ENCODE results near the gene PXDN.

- no peak for TF ChIP-seq CTCF (IDR thresholded peaks at IDR 0.05; ENCODE audit: borderline replicate concordance, extremely low read depth, low read length, poor library complexity, severe bottlenecking)
- TF ChIP-seq EZH2 (IDR thresholded peaks at IDR 0.05; ENCODE audit: borderline replicate concordance, low read depth, low read length, severe bottlenecking), result no peak
These were observed 152.9 kb downstream of the PXDN start for GRCh38 chr2:1591461-1591770.
